Mucosa of stomach (tissue), 1 donor: ENCODE data around the gene TNPO2.

Experiments
- H3K27me3 ChIP-seq: one replicate; pipeline ENCODE4 v1.7.0; 2013; ENCODE audit warnings: mild to moderate bottlenecking, low read length; ENCODE audit not compliant: control insufficient read depth, insufficient read depth
- H3K36me3 ChIP-seq: one replicate; pipeline ENCODE4 v1.7.0; 2013; ENCODE audit warnings: low read length; ENCODE audit not compliant: control insufficient read depth, insufficient read depth
- H3K4me1 ChIP-seq: one replicate; pipeline ENCODE4 v1.7.0; 2013; ENCODE audit warnings: mild to moderate bottlenecking, low read length; ENCODE audit not compliant: control insufficient read depth, insufficient read depth
- H3K4me3 ChIP-seq: one replicate; pipeline ENCODE4 v1.7.0; 2013; ENCODE audit warnings: low read length
- H3K9ac ChIP-seq: one replicate; pipeline ENCODE4 v1.7.0; 2013; ENCODE audit warnings: mild to moderate bottlenecking, low read length, moderate library complexity
- H3K9me3 ChIP-seq: one replicate; pipeline ENCODE4 v1.7.0; 2013; ENCODE audit warnings: mild to moderate bottlenecking, low read length, moderate library complexity; ENCODE audit not compliant: control insufficient read depth
- donor health status: Pancreatic carcinoma.

Gene TNPO2

DNA sequence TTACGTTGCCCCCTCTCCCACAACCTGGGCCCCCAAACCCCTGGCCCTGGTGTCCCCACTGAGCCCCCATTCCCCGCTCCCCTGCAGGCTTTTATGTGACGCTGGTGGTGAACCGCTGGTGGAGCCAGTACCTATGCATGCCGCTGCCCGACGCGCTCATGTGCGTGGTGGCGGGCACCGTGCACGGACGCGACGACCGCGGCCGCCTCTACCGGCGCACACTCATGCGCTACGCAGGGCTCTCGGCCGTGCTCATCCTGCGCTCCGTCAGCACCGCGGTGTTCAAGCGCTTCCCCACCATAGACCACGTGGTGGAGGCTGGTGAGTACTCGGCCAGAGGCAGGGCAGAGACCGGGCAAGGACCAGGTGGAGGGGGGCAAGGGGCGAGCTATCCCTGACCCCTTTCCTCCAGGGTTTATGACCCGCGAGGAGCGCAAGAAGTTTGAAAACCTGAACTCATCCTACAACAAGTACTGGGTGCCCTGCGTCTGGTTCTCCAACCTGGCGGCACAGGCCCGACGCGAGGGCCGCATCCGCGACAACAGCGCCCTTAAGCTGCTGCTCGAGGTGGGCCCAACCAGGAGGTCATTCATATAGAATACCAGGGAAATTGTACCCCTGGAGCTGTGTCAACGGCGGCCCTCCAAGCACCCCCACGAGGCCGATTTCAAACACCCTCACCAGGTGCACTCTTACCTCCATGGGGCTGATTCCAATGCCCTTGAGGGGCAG lies 30.9 kb upstream of the TNPO2 start:
- H3K4me3 ChIP-seq = no peak overlapping the region
- no peaks in the 10 kb centered on the region for H3K9me3 ChIP-seq
- H3K9ac ChIP-seq = no peak overlapping the region
- H3K4me1 ChIP-seq = peaks cover 10% of the 10 kb centered on the region
- H3K27me3 ChIP-seq = peaks cover 23% of the 10 kb centered on the region
- no peaks in the 10 kb centered on the region for H3K36me3 ChIP-seq

GRCh38 chr19:12752056-12752781 lies 28.5 kb upstream of the TNPO2 start:
- Histone ChIP-seq H3K27me3 (peaks cover 23% of the 10 kb centered on the region), H3K9ac (no peak overlapping the region), H3K9me3 (no peaks in the 10 kb centered on the region), H3K4me1 (no peaks in the 10 kb centered on the region), H3K4me3 (no peak overlapping the region), H3K36me3 (peaks cover 2% of the 10 kb centered on the region)

- Histone ChIP-seq H3K4me1 (no peaks in the 10 kb centered on the region), H3K36me3 (peaks cover 4% of the 10 kb centered on the region), H3K27me3 (peaks cover 23% of the 10 kb centered on the region), H3K4me3 (no peak within 1 kb of the TSS), H3K9me3 (no peaks in the 10 kb centered on the region), H3K9ac (no peak within 1 kb of the TSS)
Observed at GRCh38 chr19:12751635-12752034, 27.9 kb upstream of the TNPO2 start, which contains the start of gene BEST2. BEST2 (plus strand) TSS chr19:12751791; CDS start chr19:12752593, 802 bp downstream.

GRCh38 chr19:12750851-12751250 lies 27.1 kb upstream of the TNPO2 start:
- Histone ChIP-seq H3K9me3 (no peaks in the 10 kb centered on the region), H3K27me3 (peaks cover 23% of the 10 kb centered on the region), H3K4me1 (no peaks in the 10 kb centered on the region), H3K4me3 (no peak overlapping the region), H3K9ac (no peak overlapping the region), H3K36me3 (peaks cover 4% of the 10 kb centered on the region)

GRCh38 chr19:12749938-12750521 lies 26.3 kb upstream of the TNPO2 start:
- Histone ChIP-seq H3K27me3 (peaks cover 23% of the 10 kb centered on the region), H3K9ac (no peak overlapping the region), H3K4me3 (no peak overlapping the region), H3K4me1 (no peaks in the 10 kb centered on the region), H3K9me3 (no peaks in the 10 kb centered on the region), H3K36me3 (peaks cover 4% of the 10 kb centered on the region)

DNA sequence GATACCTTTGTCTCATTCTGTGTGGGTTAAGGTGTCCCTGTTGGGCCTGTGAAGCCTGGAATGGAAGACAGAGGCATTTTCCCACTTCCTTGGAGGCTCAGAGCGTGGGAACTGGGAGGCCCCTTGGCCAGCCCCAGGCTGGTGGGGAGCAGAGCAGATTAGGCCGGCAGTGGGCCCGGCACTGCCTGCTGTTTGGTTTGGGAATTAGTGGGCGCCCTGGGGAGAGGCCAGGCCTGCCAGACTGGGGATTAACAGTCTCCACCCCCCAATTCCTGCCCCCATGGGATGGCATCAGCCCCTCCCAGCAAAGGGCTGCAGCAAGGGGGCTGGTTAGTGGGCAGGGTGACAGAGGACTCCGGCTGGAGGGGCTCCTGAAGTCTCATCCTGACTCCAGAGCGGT lies 24.8 kb upstream of the TNPO2 start:
- Histone ChIP-seq H3K9me3 (no peaks in the 10 kb centered on the region), H3K4me3 (no peak overlapping the region), H3K4me1 (no peaks in the 10 kb centered on the region), H3K27me3 (peaks cover 21% of the 10 kb centered on the region), H3K9ac (no peak overlapping the region), H3K36me3 (peaks cover 4% of the 10 kb centered on the region)

- Histone ChIP-seq H3K36me3 (peaks cover 4% of the 10 kb centered on the region), H3K27me3 (peaks cover 5% of the 10 kb centered on the region), H3K9me3 (no peaks in the 10 kb centered on the region), H3K9ac (no peak overlapping the region), H3K4me1 (no peaks in the 10 kb centered on the region), H3K4me3 (no peak overlapping the region)
Observed at GRCh38 chr19:12745166-12745897, 21.6 kb upstream of the TNPO2 start.

DNA sequence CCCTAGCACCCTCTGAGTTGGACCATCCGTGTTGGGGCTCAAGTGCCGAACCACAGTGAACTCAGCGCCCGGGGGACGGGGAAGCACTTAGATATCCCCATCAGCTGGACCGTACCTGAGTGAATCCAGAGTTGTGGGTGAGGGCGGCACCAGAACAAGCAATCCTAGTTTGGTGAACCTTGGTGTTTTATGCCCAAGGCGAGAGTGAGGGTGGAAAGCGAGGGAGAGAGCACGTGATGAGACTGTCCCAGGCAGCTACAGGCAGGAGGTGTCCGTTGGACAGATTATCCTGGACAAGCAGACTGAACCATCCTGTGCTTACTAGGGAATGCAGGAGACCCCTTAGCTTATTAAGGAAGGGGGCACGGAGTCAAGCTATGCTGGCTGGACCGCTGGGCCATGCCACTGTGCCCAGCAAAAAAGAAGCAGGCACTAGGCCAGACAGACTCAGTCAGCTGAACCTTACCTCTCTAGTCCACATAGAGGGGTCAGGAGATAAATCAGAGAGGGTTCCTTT lies 14.2 kb upstream of the TNPO2 start:
- Histone ChIP-seq H3K27me3 (no peaks in the 10 kb centered on the region), H3K36me3 (no peaks in the 10 kb centered on the region), H3K4me1 (peaks cover 22% of the 10 kb centered on the region), H3K9ac (peak overlapping the region; percentile 70), H3K9me3 (no peaks in the 10 kb centered on the region), H3K4me3 (peak overlapping the region; percentile 43)

DNA sequence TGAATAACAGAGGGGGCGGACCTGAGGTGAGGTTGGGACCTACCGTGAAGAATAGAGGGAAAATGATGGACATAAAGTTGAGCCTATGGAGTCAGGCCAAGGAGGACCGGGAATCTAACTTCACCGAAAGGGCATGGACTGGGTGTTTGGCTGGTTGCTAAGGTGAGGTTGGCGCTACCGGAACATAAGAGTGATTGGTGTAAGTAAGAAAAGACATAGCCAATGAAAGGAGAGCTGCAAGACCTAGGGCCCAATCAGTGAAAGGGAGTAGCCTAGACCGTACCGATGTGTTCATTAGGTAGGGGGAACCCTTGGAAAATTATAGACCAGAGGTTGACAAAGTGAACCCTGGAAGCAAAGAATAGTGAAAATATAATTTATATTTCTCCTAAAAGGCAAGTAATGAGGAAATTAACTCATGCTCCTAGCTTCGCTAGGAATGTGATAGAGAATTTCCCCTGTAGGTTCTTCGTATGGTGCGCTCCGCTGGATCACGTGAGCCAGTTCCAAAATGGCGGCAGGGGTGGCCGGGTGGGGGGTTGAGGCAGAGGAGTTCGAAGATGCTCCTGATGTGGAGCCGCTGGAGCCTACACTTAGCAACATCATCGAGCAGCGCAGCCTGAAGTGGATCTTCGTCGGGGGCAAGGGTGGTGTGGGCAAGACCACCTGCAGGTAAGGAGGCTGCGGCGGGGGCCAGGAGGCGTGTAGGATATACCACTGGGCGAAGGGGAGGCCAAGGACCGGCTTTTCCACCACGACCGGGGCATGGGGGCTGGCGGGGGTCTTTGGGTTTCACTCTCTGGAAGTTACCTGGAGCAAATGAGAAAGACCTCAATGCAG lies 13.5 kb upstream of the TNPO2 start, which contains the start of gene GET3:
Gene GET3 (plus strand): TSS at position 503 of the 840 bp plus-strand sequence. CDS start 9 bp downstream, at position 512.
- Histone ChIP-seq H3K27me3 (no peaks in the 10 kb centered on the region), H3K36me3 (no peaks in the 10 kb centered on the region), H3K4me1 (peaks cover 28% of the 10 kb centered on the region), H3K4me3 (peak within 1 kb of the TSS; percentile 43), H3K9ac (peak within 1 kb of the TSS; percentile 70), H3K9me3 (no peaks in the 10 kb centered on the region)

- H3K4me1 ChIP-seq = peaks cover 34% of the 10 kb centered on the region
- no peaks in the 10 kb centered on the region for H3K36me3 ChIP-seq
- H3K4me3 ChIP-seq = peak overlapping the region; percentile 90
- H3K9me3 ChIP-seq = no peaks in the 10 kb centered on the region
- peak overlapping the region; percentile 96 for H3K9ac ChIP-seq
- H3K27me3 ChIP-seq = no peaks in the 10 kb centered on the region
Observed at GRCh38 chr19:12733369-12734214, 9.9 kb upstream of the TNPO2 start.
